NCI-H226 (cell line): ENCODE results near the gene DIAPH2.
"Not testable (repeated sequence)": the region's sequence is repeated elsewhere in the genome, so short reads cannot be mapped to it uniquely, and the experiment has no call there.

ENCODE experiments used
- DNase-seq: peaks from one replicate; pipeline ENCODE4 v3.0.0-alpha.2; 2015

DIAPH2 gene

GRCh38 chrX:96834137-96834536 lies 149.5 kb downstream of the DIAPH2 start:
- DNase-seq, result no peak

- no peak for DNase-seq
Observed at GRCh38 chrX:96835660-96836289, 151.1 kb downstream of the DIAPH2 start.

DNA sequence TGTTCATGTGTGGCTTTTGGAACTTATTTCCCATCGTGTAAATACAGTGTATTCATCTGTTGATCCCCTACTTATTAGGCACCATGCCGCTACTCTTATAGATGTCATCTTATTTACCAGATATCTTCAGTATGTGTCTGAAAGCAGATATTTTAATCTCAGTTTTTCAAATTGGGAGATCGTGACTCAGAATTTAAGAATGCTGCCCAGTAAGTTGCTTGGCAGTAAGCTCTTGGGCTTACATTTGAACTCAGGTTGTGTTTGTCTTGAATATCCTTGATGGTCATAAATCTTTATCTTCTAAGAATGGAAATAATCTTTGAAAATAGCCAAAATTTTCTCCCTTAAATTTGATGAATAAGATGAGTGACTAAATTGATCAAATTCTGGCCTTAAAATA lies 153.2 kb downstream of the DIAPH2 start:
- peak; percentile 33 for DNase-seq

- no peak for DNase-seq
Observed at GRCh38 chrX:96838537-96838936, 153.9 kb downstream of the DIAPH2 start.

DNA sequence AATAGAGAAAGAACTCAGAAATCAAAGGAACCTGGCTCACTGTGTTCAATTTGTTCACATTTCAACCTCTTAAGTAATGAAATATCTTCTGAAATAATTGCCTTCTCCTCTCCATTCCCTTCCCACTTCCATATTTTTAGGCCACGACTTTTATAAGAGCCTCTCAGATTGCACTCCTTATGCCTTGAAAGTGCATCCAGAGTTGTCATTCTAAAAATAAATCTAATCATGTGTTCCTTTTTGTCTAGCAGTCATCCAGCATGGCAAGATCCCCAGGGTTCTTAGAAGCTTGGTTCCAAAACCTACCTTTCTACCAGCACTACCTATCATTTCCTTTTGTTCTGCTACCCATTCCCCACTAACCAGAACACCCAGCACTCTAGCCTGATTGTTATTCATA lies 156.7 kb downstream of the DIAPH2 start:
- DNase-seq, result no peak

GRCh38 chrX:96841866-96842265 lies 157.2 kb downstream of the DIAPH2 start:
- not testable (repeated sequence) for DNase-seq

- no peak for DNase-seq
Observed at GRCh38 chrX:96843566-96843965, 158.9 kb downstream of the DIAPH2 start.

GRCh38 chrX:96846841-96847240 lies 162.2 kb downstream of the DIAPH2 start:
- DNase-seq, result no peak

DNA sequence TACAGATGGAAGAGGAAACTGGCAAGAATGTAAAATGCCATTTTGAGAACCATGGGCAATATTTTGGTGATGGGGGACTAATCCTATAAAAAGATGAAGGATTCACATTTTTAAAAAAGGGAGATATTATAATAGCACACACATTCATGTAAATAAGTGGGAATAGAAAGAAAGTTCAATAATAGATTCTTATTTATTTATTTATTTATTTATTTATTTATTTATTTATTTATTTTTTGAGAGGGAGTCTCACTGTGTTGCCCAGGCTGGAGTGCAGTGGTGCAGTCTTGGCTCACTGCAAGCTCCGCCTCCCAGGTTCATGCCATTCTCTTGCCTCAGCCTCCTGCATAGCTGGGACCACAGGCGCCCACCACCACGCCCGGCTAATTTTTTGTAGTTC lies 174.8 kb downstream of the DIAPH2 start:
- not testable (repeated sequence) for DNase-seq

GRCh38 chrX:96861218-96861617 lies 176.6 kb downstream of the DIAPH2 start:
- DNase-seq, result no peak

DNA sequence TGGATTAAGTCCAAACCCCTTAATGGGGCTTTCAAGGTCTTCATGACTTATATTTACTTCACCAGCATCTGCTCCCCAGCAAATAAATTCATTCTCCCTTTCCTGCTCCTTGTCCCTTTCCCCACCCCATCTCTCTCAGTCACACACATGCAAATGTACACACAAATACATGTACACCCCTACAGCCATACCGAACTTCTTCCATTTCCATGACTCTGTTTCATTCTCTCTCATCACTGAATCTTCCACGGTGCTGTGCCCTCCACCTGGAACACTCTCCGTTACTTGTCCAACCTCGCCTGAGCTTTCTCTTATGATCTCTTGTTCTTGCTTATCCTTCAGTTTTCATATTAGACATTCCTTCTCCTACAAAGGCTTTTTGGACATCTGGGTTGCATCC lies 177.0 kb downstream of the DIAPH2 start:
- DNase-seq, result no peak

DNA sequence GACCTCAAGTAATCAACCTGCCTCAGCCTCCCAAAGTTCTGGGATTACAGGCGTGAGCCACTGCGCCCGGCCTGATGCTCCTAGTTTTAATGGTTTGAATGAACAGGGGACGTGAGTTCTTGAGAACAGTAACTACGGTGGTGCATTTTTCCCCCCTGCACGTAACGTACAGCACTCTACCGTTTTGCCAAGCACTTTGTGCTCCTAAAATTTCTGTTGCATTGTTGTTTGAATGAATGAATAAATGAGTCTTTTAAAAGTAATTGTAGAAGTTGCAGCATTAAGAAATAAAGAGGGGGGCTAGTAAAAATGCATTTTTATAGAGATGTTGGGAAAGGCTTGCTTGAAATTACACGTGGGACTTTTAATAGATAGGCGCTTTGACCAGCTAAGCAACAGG lies 199.0 kb downstream of the DIAPH2 start, which contains the start of gene RPA4:
RPA4 (plus strand) TSS at position 301 of the 400 bp plus-strand sequence. CDS start 403 bp downstream, outside the sequence.
- no peak for DNase-seq

DNA sequence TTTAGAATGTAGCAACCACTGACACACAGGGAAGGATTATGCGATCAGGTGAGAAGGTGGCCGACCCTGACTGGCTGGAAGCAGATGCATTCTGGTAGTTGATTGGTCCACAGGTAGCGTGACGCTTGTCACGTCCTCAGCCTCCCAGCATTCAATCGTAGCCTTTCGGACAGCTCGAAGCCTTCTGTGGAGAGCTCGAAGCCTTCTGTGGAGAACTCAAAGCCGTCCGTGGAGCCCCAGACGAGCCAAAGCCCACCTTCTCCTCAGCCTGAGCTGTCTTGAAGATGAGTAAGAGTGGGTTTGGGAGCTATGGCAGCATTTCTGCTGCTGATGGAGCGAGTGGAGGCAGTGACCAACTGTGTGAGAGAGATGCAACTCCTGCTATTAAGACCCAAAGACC lies 199.4 kb downstream of the DIAPH2 start:
- no peak for DNase-seq

GRCh38 chrX:96889726-96890125 lies 205.1 kb downstream of the DIAPH2 start:
- DNase-seq, result peak; percentile 14

GRCh38 chrX:96906741-96907140 lies 222.1 kb downstream of the DIAPH2 start:
- no peak for DNase-seq

DNA sequence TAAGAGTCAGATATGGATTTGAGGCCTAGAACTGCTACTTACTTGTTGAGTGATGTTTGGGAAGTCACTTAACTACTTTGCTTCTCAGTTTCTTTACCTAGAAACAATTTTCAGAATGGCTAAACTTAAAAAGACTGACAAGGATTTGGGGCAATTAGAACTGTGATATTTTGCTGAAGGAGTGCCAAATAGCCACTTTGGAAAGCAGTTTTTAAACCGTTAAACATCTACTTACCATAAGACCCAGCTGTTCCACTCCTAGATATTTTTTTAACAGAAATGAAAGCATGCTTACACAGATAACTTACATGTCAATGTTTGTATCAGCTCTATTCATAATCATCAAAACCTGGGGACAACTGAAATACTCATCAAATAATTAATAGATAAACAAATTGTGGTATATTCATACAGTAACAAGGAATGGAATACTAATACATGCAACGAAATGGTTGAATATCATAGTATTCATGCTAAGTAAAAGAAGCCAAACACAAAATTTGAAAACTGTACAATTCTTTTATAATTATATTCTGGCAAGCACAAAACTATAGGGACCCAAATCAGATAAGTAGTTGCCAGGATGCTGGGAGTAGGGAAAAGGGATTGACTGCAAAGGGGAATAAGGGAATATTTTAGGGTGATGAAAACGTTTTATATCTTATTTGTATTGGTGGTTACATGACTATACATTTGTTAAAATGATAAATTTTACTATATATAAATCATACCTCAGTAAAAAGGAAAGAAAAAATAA lies 223.1 kb downstream of the DIAPH2 start:
- DNase-seq, result no peak

- DNase-seq, result no peak
Observed at GRCh38 chrX:96909291-96909690, 224.6 kb downstream of the DIAPH2 start.

DNA sequence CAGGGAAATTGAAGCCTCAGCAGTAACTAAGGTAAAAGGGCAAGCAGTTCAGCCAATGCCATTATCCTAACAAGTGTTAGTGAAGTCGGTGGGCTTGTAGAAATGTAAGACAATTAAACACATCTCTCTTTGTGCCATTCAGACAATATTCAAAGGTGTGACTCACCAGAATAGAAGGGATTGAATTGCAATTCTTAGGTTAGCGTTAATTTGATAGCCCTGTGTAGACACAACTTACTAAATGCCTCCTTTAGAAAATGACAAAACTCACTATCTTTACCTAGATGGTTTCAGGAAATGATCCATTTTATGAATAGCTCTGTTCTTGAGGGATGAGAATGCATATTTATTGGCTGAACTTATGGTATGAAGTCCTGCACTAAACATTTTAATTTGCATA lies 234.2 kb downstream of the DIAPH2 start:
- no peak for DNase-seq

DNA sequence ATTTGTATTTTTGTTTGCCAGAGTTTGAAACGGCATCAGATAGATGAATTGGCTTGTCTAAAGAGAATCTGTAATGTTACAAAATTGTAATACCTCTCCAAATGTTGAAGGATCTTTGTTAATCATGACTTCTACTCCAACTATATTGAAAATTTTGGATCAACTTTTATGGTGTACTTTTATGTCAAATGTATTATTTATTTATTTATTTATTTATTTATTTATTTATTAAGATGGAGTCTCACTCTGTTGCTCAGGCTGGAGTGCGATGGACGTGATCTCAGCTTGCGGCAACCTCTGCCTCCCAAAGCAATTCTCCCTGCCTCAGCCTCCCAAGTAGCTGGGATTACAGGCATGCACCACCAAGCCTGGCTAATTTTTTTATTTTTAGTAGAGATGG lies 235.0 kb downstream of the DIAPH2 start:
- no peak for DNase-seq

- DNase-seq, result no peak
Observed at GRCh38 chrX:96924581-96924980, 239.9 kb downstream of the DIAPH2 start.

DNA sequence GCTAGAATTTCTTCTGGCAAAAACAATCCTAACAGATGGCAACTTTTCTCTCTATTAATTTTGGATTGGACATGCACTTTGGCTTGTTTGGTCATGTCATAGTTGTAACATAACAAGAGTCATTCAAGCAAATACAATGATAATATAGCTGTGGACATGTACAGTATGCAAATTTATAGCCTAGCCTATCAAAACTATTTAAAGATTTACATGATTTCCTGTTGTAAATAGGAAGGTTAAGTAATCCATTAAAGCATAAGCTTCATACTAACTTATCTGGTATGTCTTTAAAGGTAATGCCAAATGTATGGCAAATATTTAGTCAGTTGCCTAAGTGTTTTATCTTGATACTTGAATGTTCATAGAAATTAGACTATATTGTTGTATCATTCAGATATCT lies 244.4 kb downstream of the DIAPH2 start:
- no peak for DNase-seq

GRCh38 chrX:96957718-96958117 lies 273.1 kb downstream of the DIAPH2 start:
- no peak for DNase-seq

DNA sequence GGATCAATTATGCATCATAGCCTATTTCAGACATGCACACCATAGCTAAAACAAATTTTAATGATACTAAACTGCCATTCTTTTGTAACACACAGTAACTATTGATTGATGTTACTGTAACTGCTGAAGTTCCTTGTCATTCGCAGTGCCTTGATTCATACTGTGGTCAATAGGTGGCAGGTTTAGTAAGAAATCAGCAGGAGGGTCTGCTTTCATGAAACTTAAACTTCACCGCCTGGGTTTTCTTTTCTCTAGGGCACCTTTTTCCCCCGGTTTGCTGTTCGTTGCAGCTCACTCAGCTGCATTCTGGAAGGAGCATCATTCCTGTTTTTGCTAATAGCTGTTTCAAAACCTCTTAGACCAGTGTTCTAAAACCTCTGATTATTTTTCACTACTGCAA lies 287.2 kb downstream of the DIAPH2 start:
- no peak for DNase-seq

- no peak for DNase-seq
Observed at GRCh38 chrX:96978906-96979305, 294.3 kb downstream of the DIAPH2 start.

GRCh38 chrX:96979766-96980165 lies 295.1 kb downstream of the DIAPH2 start:
- DNase-seq, result no peak
